ENCODE results near the gene SPARC.

SPARC gene

GRCh38 chr5:151673421-151673820 lies 13.3 kb downstream of the SPARC start:
- Histone ChIP-seq H3K4me3 (ENCODE audit: low read length in 2 of 2) (no peak overlapping the region), H3K36me3 (ENCODE audit: control insufficient read depth in 2 of 2, insufficient read depth in 2 of 2, low read length in 2 of 2) (peaks cover 0 to 8% of the 10 kb centered on the region in 2 donors), H3K27me3 (ENCODE audit: control insufficient read depth in 2 of 2, insufficient read depth in 2 of 2, low read length in 2 of 2) (no peaks in the 10 kb centered on the region), H3K4me1 (ENCODE audit: control insufficient read depth in 2 of 2, insufficient read depth in 2 of 2, low read length in 2 of 2) (peaks cover 5 to 24% of the 10 kb centered on the region in 2 donors), H3K27ac (ENCODE audit: low read depth in 2 of 2, low read length in 2 of 2) (no peak overlapping the region), H3K9me3 (ENCODE audit: control insufficient read depth in 2 of 2, low read length in 2 of 2) (no peaks in the 10 kb centered on the region), H3K9ac (ENCODE audit: low read depth in 1 of 2, low read length in 2 of 2) (no peak overlapping the region)

DNA sequence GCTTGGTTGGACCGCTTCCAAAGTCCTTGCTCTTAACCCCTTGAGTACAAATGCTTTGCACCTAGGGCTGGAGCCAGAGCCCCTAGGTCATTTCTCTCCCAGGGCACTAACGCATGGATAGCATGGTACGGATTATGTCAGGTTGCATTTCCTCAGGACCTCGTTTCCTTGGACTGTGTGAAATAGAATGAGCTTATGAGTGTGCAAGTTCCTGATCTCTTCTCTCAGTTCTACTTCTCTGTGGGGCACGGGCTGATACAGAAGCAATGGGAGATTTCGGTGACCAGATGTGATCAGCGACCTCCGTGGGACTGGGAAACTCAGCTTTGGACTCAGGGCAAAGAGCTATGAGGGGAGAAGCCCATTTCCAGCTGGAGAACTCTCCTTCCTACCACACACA lies 14.2 kb downstream of the SPARC start:
- H3K4me1 ChIP-seq (ENCODE audit: control insufficient read depth in 2 of 2, insufficient read depth in 2 of 2, low read length in 2 of 2), result peaks cover 5 to 24% of the 10 kb centered on the region in 2 donors
- H3K27ac ChIP-seq (ENCODE audit: low read depth in 2 of 2, low read length in 2 of 2), result peak overlapping the region in 1 of 2 donors; percentile 38
- no peak overlapping the region for H3K9ac ChIP-seq (ENCODE audit: low read depth in 1 of 2, low read length in 2 of 2)
- no peak overlapping the region for H3K4me3 ChIP-seq (ENCODE audit: low read length in 2 of 2)
- no peaks in the 10 kb centered on the region for H3K27me3 ChIP-seq (ENCODE audit: control insufficient read depth in 2 of 2, insufficient read depth in 2 of 2, low read length in 2 of 2)
- H3K36me3 ChIP-seq (ENCODE audit: control insufficient read depth in 2 of 2, insufficient read depth in 2 of 2, low read length in 2 of 2), result peaks cover 0 to 8% of the 10 kb centered on the region in 2 donors
- no peaks in the 10 kb centered on the region for H3K9me3 ChIP-seq (ENCODE audit: control insufficient read depth in 2 of 2, low read length in 2 of 2)

GRCh38 chr5:151671950-151672349 lies 14.8 kb downstream of the SPARC start:
- peaks cover 0 to 13% of the 10 kb centered on the region in 2 donors for H3K36me3 ChIP-seq (ENCODE audit: control insufficient read depth in 2 of 2, insufficient read depth in 2 of 2, low read length in 2 of 2)
- no peaks in the 10 kb centered on the region for H3K27me3 ChIP-seq (ENCODE audit: control insufficient read depth in 2 of 2, insufficient read depth in 2 of 2, low read length in 2 of 2)
- peaks cover 5 to 23% of the 10 kb centered on the region in 2 donors for H3K4me1 ChIP-seq (ENCODE audit: control insufficient read depth in 2 of 2, insufficient read depth in 2 of 2, low read length in 2 of 2)
- H3K9me3 ChIP-seq (ENCODE audit: control insufficient read depth in 2 of 2, low read length in 2 of 2), result no peaks in the 10 kb centered on the region
- no peak overlapping the region for H3K4me3 ChIP-seq (ENCODE audit: low read length in 2 of 2)
- peak overlapping the region in 1 of 2 donors; percentile 45 for H3K27ac ChIP-seq (ENCODE audit: low read depth in 2 of 2, low read length in 2 of 2)
- H3K9ac ChIP-seq (ENCODE audit: low read depth in 1 of 2, low read length in 2 of 2), result no peak overlapping the region

GRCh38 chr5:151670953-151671636 lies 15.6 kb downstream of the SPARC start:
- Histone ChIP-seq H3K4me1 (ENCODE audit: control insufficient read depth in 2 of 2, insufficient read depth in 2 of 2, low read length in 2 of 2) (peaks cover 5 to 17% of the 10 kb centered on the region in 2 donors), H3K4me3 (ENCODE audit: low read length in 2 of 2) (no peak overlapping the region), H3K36me3 (ENCODE audit: control insufficient read depth in 2 of 2, insufficient read depth in 2 of 2, low read length in 2 of 2) (peaks cover 0 to 13% of the 10 kb centered on the region in 2 donors), H3K27me3 (ENCODE audit: control insufficient read depth in 2 of 2, insufficient read depth in 2 of 2, low read length in 2 of 2) (no peaks in the 10 kb centered on the region), H3K27ac (ENCODE audit: low read depth in 2 of 2, low read length in 2 of 2) (peak overlapping the region in 1 of 2 donors; percentile 45), H3K9ac (ENCODE audit: low read depth in 1 of 2, low read length in 2 of 2) (no peak overlapping the region), H3K9me3 (ENCODE audit: control insufficient read depth in 2 of 2, low read length in 2 of 2) (no peaks in the 10 kb centered on the region)

DNA sequence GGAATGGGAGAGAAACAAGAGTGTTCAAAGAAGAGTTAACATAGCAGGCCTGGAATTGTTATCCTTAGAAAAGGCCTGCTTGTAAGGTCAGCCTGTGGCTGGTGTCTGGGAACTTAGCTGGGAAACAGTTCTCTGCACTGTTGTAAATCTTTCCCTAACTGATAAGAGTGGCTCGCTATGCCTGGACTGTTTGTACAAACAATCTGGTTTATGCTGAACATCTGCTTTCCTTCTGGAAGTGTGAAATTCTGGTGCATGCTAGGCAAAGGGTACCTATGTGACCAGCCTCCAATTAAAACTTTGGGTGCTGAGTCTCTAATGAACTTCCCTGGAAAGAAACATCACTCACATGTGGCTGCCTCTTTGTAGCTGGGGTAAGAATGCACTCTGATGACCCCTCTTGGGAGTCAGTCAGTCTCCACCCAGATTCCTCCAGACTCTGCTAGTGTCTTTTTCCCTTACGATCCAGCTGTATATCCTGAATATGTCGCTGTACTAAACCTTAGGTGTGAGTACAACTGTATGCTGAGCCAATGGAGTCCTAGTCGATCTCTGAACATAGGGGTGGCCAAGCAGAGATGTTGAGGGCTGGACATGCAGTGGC lies 16.5 kb downstream of the SPARC start:
- peak overlapping the region in 1 of 2 donors; percentile 4 for H3K27ac ChIP-seq (ENCODE audit: low read depth in 2 of 2, low read length in 2 of 2)
- peaks cover 0 to 16% of the 10 kb centered on the region in 2 donors for H3K36me3 ChIP-seq (ENCODE audit: control insufficient read depth in 2 of 2, insufficient read depth in 2 of 2, low read length in 2 of 2)
- H3K9me3 ChIP-seq (ENCODE audit: control insufficient read depth in 2 of 2, low read length in 2 of 2), result no peaks in the 10 kb centered on the region
- peaks cover 5 to 14% of the 10 kb centered on the region in 2 donors for H3K4me1 ChIP-seq (ENCODE audit: control insufficient read depth in 2 of 2, insufficient read depth in 2 of 2, low read length in 2 of 2)
- H3K27me3 ChIP-seq (ENCODE audit: control insufficient read depth in 2 of 2, insufficient read depth in 2 of 2, low read length in 2 of 2), result no peaks in the 10 kb centered on the region
- no peak overlapping the region for H3K4me3 ChIP-seq (ENCODE audit: low read length in 2 of 2)
- H3K9ac ChIP-seq (ENCODE audit: low read depth in 1 of 2, low read length in 2 of 2), result no peak overlapping the region

DNA sequence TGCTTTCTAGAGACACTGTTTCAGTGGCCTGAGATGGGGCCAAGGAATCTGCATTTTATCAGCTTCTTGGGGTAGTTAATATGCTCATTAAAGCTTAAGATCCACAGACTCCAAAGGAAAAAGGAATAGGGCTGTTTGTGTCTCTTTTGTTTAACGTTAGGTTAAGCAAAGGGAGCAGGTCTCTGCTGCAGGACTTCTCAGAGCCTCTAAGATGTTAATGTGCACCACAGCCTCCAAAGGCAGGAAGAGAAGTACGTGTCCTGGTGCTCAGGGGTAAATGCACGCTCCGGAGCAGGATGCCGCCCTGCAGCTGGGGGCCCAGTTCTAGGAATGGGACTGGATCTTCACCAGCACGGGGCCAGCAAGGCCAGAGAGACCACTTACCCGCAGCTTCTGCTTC lies 19.6 kb downstream of the SPARC start:
- no peaks in the 10 kb centered on the region for H3K9me3 ChIP-seq (ENCODE audit: control insufficient read depth in 2 of 2, low read length in 2 of 2)
- no peaks in the 10 kb centered on the region for H3K27me3 ChIP-seq (ENCODE audit: control insufficient read depth in 2 of 2, insufficient read depth in 2 of 2, low read length in 2 of 2)
- no peak overlapping the region for H3K9ac ChIP-seq (ENCODE audit: low read depth in 1 of 2, low read length in 2 of 2)
- H3K36me3 ChIP-seq (ENCODE audit: control insufficient read depth in 2 of 2, insufficient read depth in 2 of 2, low read length in 2 of 2), result peaks cover 0 to 16% of the 10 kb centered on the region in 2 donors
- no peak overlapping the region for H3K27ac ChIP-seq (ENCODE audit: low read depth in 2 of 2, low read length in 2 of 2)
- H3K4me3 ChIP-seq (ENCODE audit: low read length in 2 of 2), result no peak overlapping the region
- peaks cover 8 to 22% of the 10 kb centered on the region in 2 donors for H3K4me1 ChIP-seq (ENCODE audit: control insufficient read depth in 2 of 2, insufficient read depth in 2 of 2, low read length in 2 of 2)

DNA sequence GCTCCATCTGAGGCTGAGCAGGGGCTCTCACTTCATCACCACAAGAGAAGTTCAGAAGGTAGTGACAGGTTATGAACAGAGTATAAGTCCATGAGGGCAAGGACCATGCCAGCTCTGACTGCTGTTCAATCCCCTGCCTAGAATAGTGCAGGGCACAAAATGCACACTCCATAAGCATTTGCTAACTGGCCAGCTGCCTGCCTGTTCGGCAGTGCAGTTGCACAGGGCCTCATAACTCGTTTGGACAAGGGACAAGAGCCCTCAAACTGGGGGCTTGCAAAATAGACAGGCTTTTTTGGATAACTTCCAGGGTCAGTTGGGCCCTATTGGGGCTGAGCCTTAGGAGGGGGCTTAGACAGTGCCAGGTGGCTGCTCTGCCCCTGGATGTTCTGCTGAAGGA lies 21.1 kb downstream of the SPARC start:
- peaks cover 0 to 16% of the 10 kb centered on the region in 2 donors for H3K36me3 ChIP-seq (ENCODE audit: control insufficient read depth in 2 of 2, insufficient read depth in 2 of 2, low read length in 2 of 2)
- H3K27ac ChIP-seq (ENCODE audit: low read depth in 2 of 2, low read length in 2 of 2), result peak overlapping the region in 1 of 2 donors; percentile 24
- no peaks in the 10 kb centered on the region for H3K27me3 ChIP-seq (ENCODE audit: control insufficient read depth in 2 of 2, insufficient read depth in 2 of 2, low read length in 2 of 2)
- no peak overlapping the region for H3K9ac ChIP-seq (ENCODE audit: low read depth in 1 of 2, low read length in 2 of 2)
- no peak overlapping the region for H3K4me3 ChIP-seq (ENCODE audit: low read length in 2 of 2)
- H3K9me3 ChIP-seq (ENCODE audit: control insufficient read depth in 2 of 2, low read length in 2 of 2), result no peaks in the 10 kb centered on the region
- H3K4me1 ChIP-seq (ENCODE audit: control insufficient read depth in 2 of 2, insufficient read depth in 2 of 2, low read length in 2 of 2), result peaks cover 8 to 17% of the 10 kb centered on the region in 2 donors

DNA sequence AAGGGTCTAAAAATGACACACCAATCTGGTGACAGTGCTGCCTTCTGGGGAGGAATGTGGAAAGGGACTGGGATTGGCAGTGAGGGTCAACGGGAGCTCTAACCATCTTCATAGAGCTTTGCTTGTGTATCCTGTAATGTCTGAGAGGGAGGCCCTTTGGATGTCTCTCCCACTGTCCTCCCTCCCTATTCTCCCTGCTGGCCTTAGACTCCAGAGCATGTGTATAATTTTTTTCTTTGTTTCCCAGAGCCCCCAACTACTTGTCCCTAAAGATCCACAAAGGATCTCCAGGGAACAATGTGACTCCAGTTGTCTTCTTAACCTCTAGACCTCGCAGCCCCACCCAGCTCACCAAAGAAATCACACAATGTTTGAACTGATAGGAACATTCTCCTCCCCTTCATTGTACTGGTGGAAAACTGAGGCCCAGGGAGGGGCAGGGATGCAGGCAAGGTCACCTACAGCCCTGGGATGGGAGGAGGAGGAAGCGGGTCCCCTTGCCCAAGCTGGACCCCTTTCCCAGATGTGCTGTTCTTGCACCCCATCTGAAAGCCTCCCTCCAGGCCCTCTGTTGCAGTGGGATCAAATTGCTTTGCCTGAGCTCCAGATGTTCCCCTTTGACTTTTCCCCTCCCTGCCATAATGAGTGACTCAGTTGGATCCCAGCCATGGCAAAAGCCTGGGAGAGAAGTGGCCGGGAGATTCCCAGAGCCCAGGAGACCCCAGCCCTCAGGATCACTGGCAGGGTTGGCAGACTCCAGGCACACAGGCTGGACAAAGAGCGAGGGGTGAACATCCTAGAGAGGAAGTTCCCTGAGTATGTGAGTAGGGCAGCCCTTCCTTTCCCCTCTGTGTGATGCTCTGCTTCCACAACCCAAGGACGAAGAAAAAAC lies 21.8 kb downstream of the SPARC start:
- Histone ChIP-seq H3K9me3 (ENCODE audit: control insufficient read depth in 2 of 2, low read length in 2 of 2) (no peaks in the 10 kb centered on the region), H3K4me1 (ENCODE audit: control insufficient read depth in 2 of 2, insufficient read depth in 2 of 2, low read length in 2 of 2) (peaks cover 4 to 17% of the 10 kb centered on the region in 2 donors), H3K9ac (ENCODE audit: low read depth in 1 of 2, low read length in 2 of 2) (no peak overlapping the region), H3K27me3 (ENCODE audit: control insufficient read depth in 2 of 2, insufficient read depth in 2 of 2, low read length in 2 of 2) (no peaks in the 10 kb centered on the region), H3K4me3 (ENCODE audit: low read length in 2 of 2) (no peak overlapping the region), H3K27ac (ENCODE audit: low read depth in 2 of 2, low read length in 2 of 2) (peak overlapping the region in 1 of 2 donors; percentile 24), H3K36me3 (ENCODE audit: control insufficient read depth in 2 of 2, insufficient read depth in 2 of 2, low read length in 2 of 2) (peaks cover 0 to 12% of the 10 kb centered on the region in 2 donors)

GRCh38 chr5:151663617-151664293 lies 23.0 kb downstream of the SPARC start:
- Histone ChIP-seq H3K9ac (ENCODE audit: low read depth in 1 of 2, low read length in 2 of 2) (no peak overlapping the region), H3K27me3 (ENCODE audit: control insufficient read depth in 2 of 2, insufficient read depth in 2 of 2, low read length in 2 of 2) (no peaks in the 10 kb centered on the region), H3K36me3 (ENCODE audit: control insufficient read depth in 2 of 2, insufficient read depth in 2 of 2, low read length in 2 of 2) (peaks cover 0 to 8% of the 10 kb centered on the region in 2 donors), H3K4me3 (ENCODE audit: low read length in 2 of 2) (no peak overlapping the region), H3K4me1 (ENCODE audit: control insufficient read depth in 2 of 2, insufficient read depth in 2 of 2, low read length in 2 of 2) (peaks cover 6 to 17% of the 10 kb centered on the region in 2 donors), H3K27ac (ENCODE audit: low read depth in 2 of 2, low read length in 2 of 2) (peak overlapping the region; percentile 10 to 30), H3K9me3 (ENCODE audit: control insufficient read depth in 2 of 2, low read length in 2 of 2) (no peaks in the 10 kb centered on the region)

Measured in mucosa of rectum (tissue), 2 donors.